ENCODE results near the gene RB1.

The RB1 gene

GRCh38 chr13:48502601-48503319 lies 199.2 kb downstream of the RB1 start:
- DNase-seq, result no peak

DNA sequence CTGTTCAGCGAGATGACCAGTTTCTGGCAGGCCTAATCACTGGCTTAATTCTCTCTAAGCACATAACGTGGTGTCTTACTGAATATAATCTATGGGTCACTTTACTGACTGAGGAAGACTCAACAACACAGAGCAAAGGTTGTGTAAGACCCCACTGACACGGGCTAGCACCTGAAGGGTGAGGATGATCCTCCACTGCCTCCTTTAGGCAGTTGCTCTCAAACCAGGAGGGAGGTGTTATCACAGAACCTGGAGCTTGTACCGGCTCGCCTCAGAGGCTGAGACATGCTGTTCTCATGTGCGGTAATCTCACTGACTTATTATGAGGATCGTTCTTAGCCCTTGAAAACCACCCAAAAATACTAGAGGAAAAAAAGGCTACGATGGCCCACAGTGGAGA lies 201.1 kb downstream of the RB1 start:
- DNase-seq, result no peak

GRCh38 chr13:48505012-48505411 lies 201.5 kb downstream of the RB1 start:
- DNase-seq, result no peak

DNA sequence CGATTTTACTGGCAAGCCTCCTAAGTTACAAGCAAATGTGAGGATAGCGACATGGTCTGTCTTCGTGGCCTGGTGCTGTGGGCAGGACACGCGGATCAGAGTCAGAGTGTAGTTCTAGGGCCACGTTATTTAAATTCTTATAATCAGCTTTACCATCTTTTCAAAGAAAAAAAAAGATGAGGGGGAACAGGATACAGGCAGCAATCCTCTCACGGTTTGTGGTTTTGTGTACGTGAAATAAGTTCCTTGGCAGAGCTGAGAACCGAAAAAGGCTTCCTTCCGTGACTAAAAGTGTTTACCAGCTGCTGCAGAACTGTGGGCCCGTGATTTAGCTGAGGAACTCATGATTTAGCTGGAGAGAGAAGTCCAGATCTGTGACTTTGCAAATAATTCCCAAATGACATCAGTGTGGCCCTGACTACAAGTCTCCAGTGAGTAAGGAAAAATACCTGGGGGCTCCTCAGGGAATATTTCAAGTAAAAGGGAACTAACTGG lies 202.1 kb downstream of the RB1 start:
- DNase-seq, result peak; percentile 54

DNA sequence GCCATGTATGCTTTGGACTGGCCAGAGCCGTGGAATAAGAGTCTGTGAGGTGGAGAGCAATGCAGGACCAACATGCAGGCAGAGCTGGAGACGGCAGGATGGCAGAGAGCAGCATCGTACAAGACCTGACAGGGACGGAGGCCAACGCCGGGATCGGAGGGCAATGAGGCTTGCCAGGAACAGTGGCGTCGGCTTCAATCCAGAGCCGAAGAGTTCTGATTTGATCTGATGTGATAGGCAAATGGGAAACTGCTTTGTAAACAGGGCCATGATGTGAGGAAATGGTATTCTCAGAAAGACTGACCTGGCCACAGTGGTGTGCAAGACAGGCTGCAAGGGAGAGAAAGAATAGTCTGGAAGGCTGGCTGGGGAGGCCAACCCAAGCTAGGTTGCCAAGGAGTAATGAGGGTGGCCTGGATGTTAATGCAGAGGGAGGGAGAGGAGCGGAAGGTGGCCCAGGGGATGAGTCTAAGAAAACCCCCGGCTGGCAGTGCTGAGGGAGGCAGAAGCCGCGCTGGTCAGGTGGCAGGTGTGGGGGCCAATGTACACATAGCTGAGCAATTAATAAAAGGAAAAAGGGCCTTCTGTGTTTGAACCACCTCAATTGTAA lies 202.6 kb downstream of the RB1 start:
- DNase-seq, result no peak

- DNase-seq, result no peak
These were observed 203.5 kb downstream of the RB1 start for GRCh38 chr13:48507021-48507420.

GRCh38 chr13:48508011-48508410 lies 204.5 kb downstream of the RB1 start:
- no peak for DNase-seq

DNA sequence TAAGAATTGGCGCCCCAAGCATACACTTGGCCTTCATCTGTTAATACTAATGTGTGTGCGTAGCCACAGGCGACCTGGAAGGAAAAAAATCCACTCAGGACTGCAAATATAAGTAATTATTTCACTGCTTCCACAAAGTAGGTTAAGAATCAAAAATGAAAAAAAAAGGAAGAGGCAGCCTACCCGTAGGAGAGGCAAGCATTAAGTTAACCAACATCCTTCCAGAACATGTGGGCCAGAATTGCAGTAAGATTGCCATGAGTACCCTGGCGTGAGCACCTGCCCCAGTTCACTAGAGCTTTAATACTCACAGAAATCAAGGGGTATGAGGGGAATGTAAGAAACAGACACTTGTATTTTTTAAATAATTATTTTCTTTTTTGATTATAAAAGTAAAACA lies 207.1 kb downstream of the RB1 start:
- DNase-seq, result no peak

DNA sequence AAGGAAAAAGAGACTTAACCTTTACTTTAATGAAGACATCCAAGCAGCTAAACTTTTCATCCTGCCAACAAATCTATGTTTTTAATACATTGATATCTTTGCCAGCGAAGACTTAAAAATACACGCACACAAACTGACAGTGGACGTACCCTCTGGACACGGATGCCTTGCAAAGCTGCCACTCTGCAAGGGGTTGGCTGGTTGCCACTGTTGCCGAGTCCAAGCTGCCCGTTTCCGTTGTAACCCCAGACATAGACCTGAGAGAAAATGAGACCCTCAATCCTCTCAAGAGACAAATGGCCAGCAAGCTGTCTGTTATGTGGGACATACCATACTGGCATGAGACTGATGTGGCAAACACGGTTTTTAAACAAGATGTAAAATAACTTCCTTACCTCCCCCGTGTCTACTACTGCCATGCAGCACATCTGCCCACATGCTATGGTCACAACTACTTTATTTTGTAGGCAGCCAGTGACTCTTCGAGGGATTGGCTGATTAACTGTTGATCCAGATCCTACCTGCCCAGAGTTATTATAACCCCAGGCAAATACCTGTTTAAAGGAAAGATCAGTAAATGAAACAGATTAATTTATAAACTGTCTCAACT lies 208.2 kb downstream of the RB1 start:
- DNase-seq, result no peak

GRCh38 chr13:48514793-48515192 lies 211.2 kb downstream of the RB1 start:
- no peak for DNase-seq

DNA sequence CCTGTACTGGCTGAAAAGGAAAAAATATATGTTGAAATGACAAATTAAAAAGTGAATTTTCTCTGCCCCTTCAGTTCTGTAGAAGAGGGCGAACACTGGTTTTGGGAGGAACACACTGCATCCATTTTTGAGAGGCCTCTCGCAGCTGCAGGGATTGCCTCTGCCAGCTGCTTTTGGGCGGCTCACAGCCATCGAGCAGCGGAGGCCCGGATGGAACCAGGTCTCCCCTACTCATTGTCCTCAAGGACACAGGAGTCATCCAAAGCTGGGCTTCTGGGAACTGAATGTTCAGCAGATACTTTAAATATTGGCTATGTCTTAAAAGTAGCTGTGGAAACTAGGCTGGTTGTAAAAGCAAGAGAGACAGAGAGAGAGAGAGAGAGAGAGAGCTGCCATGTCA lies 212.2 kb downstream of the RB1 start:
- DNase-seq, result no peak

DNA sequence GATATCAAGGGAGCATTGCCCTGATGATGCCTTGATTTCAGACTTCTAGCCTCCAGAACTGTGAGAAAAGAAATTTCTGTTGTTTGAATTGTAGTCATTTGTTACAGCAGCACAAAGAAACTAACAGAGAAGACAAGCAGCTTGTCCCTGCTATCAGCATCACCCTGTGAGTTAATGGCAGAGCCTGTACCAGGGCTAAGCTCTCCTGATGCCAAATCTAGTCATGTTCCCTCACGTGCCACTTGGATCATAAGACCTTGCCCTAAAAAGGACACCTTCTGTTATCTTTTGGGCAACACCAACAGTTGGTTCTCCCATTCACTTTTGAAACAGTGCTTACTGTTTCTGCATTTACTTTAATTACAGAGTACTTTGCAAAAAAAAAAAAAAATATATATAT lies 214.5 kb downstream of the RB1 start:
- DNase-seq, result no peak

DNA sequence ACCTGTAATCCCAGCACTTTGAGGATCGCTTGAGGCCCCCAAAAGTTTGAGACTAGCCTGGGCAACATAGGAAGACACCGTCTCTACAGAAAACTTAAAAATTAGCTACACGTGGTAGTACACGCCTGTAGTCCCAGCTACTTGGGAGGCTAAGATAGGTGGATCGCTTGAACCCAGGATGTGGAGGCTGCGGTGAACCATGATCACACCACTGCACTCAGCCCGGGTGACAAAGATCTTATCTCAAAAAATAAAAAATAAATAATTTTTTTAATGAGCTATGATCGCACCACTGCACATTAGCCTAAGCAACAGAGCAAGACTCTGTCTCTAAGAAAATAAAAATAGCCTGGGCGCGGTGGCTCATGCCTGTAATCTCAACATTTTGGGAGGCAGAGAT lies 222.7 kb downstream of the RB1 start:
- DNase-seq, result no peak

DNA sequence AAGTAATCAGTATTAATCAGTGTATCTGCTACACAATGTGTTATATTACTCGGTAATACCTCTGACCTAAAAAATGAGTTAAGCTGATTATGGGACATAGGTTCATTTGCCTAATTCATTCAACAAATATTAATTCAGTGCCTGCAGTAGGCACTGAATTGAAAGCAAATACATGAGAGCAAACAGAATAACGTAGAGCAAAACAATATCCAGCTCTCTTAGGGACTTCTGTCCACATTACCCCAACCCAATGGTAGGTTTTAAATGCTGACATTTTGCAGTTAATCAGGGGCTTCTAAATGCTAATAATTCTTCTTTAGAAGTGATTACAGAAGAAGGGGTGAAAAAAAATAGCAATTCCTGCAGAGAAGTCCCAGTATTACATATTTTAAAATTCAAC lies 224.4 kb downstream of the RB1 start:
- no peak for DNase-seq

DNA sequence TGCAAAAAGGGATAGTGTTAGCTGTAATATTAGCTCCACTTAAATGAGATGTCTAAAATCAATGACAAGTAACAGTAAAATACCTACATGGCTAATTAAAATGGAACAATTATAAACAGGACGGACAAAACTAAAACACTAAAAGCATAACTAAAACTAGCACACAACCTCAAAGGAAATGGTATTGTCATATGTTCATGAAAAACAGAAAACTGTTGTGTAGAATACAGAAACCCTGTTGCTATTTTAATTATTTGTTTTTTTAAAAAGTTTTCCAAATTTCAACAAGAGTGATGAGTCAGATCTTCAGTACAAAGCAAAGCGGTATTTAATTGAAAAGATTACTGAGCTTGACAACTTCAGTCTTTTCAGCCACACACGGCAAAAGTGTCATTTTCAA lies 225.2 kb downstream of the RB1 start:
- DNase-seq, result no peak

- DNase-seq, result no peak
These were observed 227.3 kb downstream of the RB1 start for GRCh38 chr13:48530833-48531232.

All from stimulated activated CD4-positive, alpha-beta T cell treated with anti-CD3 and anti-CD28 coated beads, Interleukin-15, amount 100 ng/mL, for 24 hours (primary cell).